Calu3 (cell line): ENCODE data around the gene SELENOK. TPM values are rescaled to one million over a fixed set of nuclear protein-coding genes. Genes with fewer than 3 reads are reported as not detected.

Experiments
- BruUV-seq: library from RNA; stranded (reverse); fragments of 400-500 nt; replicated peaks from 2 replicates; lab custom pipeline; 2021; lab: Mats Ljungman, UMichigan
- CTCF ChIA-PET: fragments of 300-600 bp; sonication (Branson Sonifier 250); formaldehyde crosslinking; loops from one replicate; lab custom pipeline; 2022; ENCODE audit warnings: antibody characterized with exemption; lab: Charles Lee
- DNase-seq: peaks from one replicate; pipeline ENCODE4 v3.0.0; 2022
- H3K27ac Mint-ChIP-seq: one replicate; pipeline ENCODE4 v1.8.0; 2022; ENCODE audit warnings: mixed read lengths; ENCODE audit not compliant: unreplicated experiment
- H3K27me3 Mint-ChIP-seq: one replicate; pipeline ENCODE4 v1.8.0; 2022; ENCODE audit warnings: mixed read lengths; ENCODE audit not compliant: unreplicated experiment
- H3K36me3 Mint-ChIP-seq: one replicate; pipeline ENCODE4 v1.8.0; 2022; ENCODE audit warnings: mild to moderate bottlenecking, moderate library complexity, mixed read lengths; ENCODE audit not compliant: insufficient read depth, unreplicated experiment
- H3K4me1 Mint-ChIP-seq: one replicate; pipeline ENCODE4 v1.8.0; 2022; ENCODE audit warnings: mild to moderate bottlenecking, low read depth, mixed read lengths; ENCODE audit not compliant: unreplicated experiment
- H3K4me3 Mint-ChIP-seq: one replicate; pipeline ENCODE4 v1.8.0; 2022; ENCODE audit warnings: mild to moderate bottlenecking, low read depth, moderate library complexity, mixed read lengths; ENCODE audit not compliant: unreplicated experiment
- H3K9me3 Mint-ChIP-seq: one replicate; pipeline ENCODE4 v1.8.0; 2022; ENCODE audit warnings: low read depth, mixed read lengths; ENCODE audit not compliant: unreplicated experiment
- CTCF ChIP-seq: fragments of 200-600 bp; IDR thresholded peaks from one replicate; pipeline ENCODE4 v1.8.0; 2022; ENCODE audit warnings: antibody characterized with exemption; ENCODE audit not compliant: unreplicated experiment
- intact Hi-C: fragments of 100-400 bp; cut with micrococcal nuclease; formaldehyde crosslinking; loops from one replicate; pipeline ENCODE4 v1.10.0; 2022; ENCODE audit not compliant: unreplicated experiment
- total RNA-seq: library from RNA; stranded (reverse); gene quantifications from 2 replicates; pipeline ENCODE4 v1.2.3, GENCODE V29; 2022

Gene SELENOK
- total RNA-seq, 1 experiment from 2014 or later, result 52.0 TPM

GRCh38 chr3:53859178-53859577 is 32.5 kb downstream of the SELENOK start:
- CTCF ChIA-PET, result no interaction called here
- Mint-ChIP-seq H3K27ac (peak overlapping the region; percentile 28), H3K9me3 (no peaks in the 10 kb centered on the region), H3K4me1 (no peaks in the 10 kb centered on the region), H3K27me3 (no peaks in the 10 kb centered on the region), H3K4me3 (no peak overlapping the region), H3K36me3 (peaks cover 11% of the 10 kb centered on the region)
- BruUV-seq, result no TSS peak
- intact Hi-C loops, result no loop called here
- no peak for TF ChIP-seq CTCF
- no peak for DNase-seq

- intact Hi-C loops, result no loop called here
- DNase-seq, result no peak
- Mint-ChIP-seq H3K9me3 (no peaks in the 10 kb centered on the region), H3K27me3 (no peaks in the 10 kb centered on the region), H3K27ac (peak overlapping the region; percentile 28), H3K4me1 (no peaks in the 10 kb centered on the region), H3K4me3 (no peak overlapping the region), H3K36me3 (peaks cover 7% of the 10 kb centered on the region)
- CTCF ChIA-PET, result no interaction called here
- no TSS peak for BruUV-seq
- no peak for TF ChIP-seq CTCF
These were observed 33.4 kb downstream of the SELENOK start for GRCh38 chr3:53858096-53858741.

GRCh38 chr3:53856964-53857363 is 34.7 kb downstream of the SELENOK start:
- no peak overlapping the region for H3K4me3 Mint-ChIP-seq
- no peaks in the 10 kb centered on the region for H3K4me1 Mint-ChIP-seq
- DNase-seq, result no peak
- BruUV-seq, result no TSS peak
- intact Hi-C loops, result no loop called here
- CTCF ChIA-PET, result no interaction called here
- TF ChIP-seq CTCF, result no peak
- H3K27me3 Mint-ChIP-seq, result no peaks in the 10 kb centered on the region
- no peak overlapping the region for H3K27ac Mint-ChIP-seq
- no peaks in the 10 kb centered on the region for H3K9me3 Mint-ChIP-seq
- peaks cover 7% of the 10 kb centered on the region for H3K36me3 Mint-ChIP-seq

GRCh38 chr3:53850895-53851294 is 40.8 kb downstream of the SELENOK start:
- no TSS peak for BruUV-seq
- H3K4me1 Mint-ChIP-seq, result peaks cover 6% of the 10 kb centered on the region
- no peak for TF ChIP-seq CTCF
- no peak overlapping the region for H3K27ac Mint-ChIP-seq
- peaks cover 10% of the 10 kb centered on the region for H3K36me3 Mint-ChIP-seq
- CTCF ChIA-PET, result no interaction called here
- intact Hi-C loops, result no loop called here
- no peak for DNase-seq
- no peaks in the 10 kb centered on the region for H3K9me3 Mint-ChIP-seq
- H3K4me3 Mint-ChIP-seq, result no peak overlapping the region
- H3K27me3 Mint-ChIP-seq, result no peaks in the 10 kb centered on the region
